ENCODE results near the gene HDAC4. TPM values are rescaled to one million over a fixed set of nuclear protein-coding genes. Genes with fewer than 3 reads are reported as not detected.

Gene HDAC4
- total and polyA plus RNA-seq, 2 donors (not counting 1 experiment from before 2014, with no cell fraction given), result 13.5 to 46.0 TPM

DNA sequence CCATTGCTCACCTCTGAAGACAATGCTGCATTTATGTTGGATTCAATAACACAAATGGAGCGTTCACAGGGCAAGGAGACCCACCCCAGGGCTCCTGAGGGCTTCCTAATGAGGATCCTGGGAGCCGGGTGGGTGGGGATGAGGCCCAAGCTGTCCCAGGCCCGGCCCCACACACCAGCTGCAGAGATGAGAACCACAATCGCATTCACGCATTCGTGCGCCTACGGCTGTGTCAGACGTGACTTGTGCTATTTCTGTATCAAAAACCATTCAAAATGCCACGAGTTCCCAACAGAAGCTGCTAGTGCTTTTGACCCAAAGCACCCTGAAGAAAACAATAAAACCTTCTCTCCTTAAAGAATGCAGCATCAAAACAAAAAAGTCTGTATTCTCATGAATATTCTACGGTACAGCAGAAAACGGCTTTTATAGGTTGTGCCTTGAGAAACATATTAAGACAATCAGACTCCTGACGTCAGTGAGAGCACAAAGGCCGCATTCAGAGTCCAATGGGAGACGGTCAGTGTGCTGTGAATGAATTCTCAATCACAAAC lies 205.4 kb downstream of the HDAC4 start:
- TF ChIP-seq, protein P1, sequence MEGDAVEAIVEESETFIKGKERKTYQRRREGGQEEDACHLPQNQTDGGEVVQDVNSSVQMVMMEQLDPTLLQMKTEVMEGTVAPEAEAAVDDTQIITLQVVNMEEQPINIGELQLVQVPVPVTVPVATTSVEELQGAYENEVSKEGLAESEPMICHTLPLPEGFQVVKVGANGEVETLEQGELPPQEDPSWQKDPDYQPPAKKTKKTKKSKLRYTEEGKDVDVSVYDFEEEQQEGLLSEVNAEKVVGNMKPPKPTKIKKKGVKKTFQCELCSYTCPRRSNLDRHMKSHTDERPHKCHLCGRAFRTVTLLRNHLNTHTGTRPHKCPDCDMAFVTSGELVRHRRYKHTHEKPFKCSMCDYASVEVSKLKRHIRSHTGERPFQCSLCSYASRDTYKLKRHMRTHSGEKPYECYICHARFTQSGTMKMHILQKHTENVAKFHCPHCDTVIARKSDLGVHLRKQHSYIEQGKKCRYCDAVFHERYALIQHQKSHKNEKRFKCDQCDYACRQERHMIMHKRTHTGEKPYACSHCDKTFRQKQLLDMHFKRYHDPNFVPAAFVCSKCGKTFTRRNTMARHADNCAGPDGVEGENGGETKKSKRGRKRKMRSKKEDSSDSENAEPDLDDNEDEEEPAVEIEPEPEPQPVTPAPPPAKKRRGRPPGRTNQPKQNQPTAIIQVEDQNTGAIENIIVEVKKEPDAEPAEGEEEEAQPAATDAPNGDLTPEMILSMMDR (IDR thresholded peaks at IDR 0.05), result no peak
- TF ChIP-seq EZH2 (IDR thresholded peaks at IDR 0.05; ENCODE audit: borderline replicate concordance, insufficient read depth, low read depth, low read length, poor library complexity, severe bottlenecking), result no peak
- Histone ChIP-seq H3K4me2 (replicated peaks; ENCODE audit: low read depth, low read length, poor library complexity, severe bottlenecking) (no peak overlapping the region), H3K9ac (ENCODE audit: low read length) (no peak overlapping the region), H3K4me3 (ENCODE audit: control extremely low read depth in 1 of 5, extremely low read depth in 1 of 5, insufficient read depth in 1 of 5, low read depth in 2 of 5, low read length in 4 of 5) (no peak overlapping the region), H2AFZ (ENCODE audit: insufficient read depth, low read depth, low read length, poor library complexity, severe bottlenecking) (no peak overlapping the region), H3K27me3 (replicated peaks in 1 of 4; ENCODE audit: control extremely low read depth in 1 of 4, control insufficient read depth in 3 of 4, insufficient read depth in 4 of 4, low read length in 3 of 4) (no peaks in the 10 kb centered on the region), H3K27ac (ENCODE audit: low read length in 2 of 2) (no peak overlapping the region), H4K20me1 (ENCODE audit: control insufficient read depth, insufficient read depth, low read length, poor library complexity, severe bottlenecking) (no peaks in the 10 kb centered on the region), H3K79me2 (ENCODE audit: control insufficient read depth, insufficient read depth, low read length) (no peaks in the 10 kb centered on the region), H3K4me1 (ENCODE audit: control insufficient read depth in 2 of 2, insufficient read depth in 2 of 2, low read length in 2 of 2) (no peaks in the 10 kb centered on the region), H3K9me3 (ENCODE audit: control extremely low read depth in 1 of 3, control insufficient read depth in 2 of 3, insufficient read depth in 1 of 3, low read length in 2 of 3) (no peaks in the 10 kb centered on the region), H3K36me3 (replicated peaks in 1 of 2; ENCODE audit: control extremely low read depth in 1 of 2, control insufficient read depth in 1 of 2, extremely low read depth in 1 of 2, insufficient read depth in 2 of 2, low read length in 1 of 2) (peaks cover 0 to 2% of the 10 kb centered on the region in 2 experiments)
- POLR2A ChIA-PET, result no interaction called here
- no peak overlapping the region for H3K4me3 Mint-ChIP-seq
- H3K27ac Mint-ChIP-seq, result no peak overlapping the region
- CTCF ChIA-PET, result no interaction called here
- no peak for DNase-seq
- no peaks in the 10 kb centered on the region for H3K27me3 Mint-ChIP-seq
- H3K4me1 Mint-ChIP-seq, result peaks cover 5% of the 10 kb centered on the region
- 77% methylated on average over 10 of the region's 15 CpGs for WGBS (ENCODE audit: insufficient coverage)
- intact Hi-C loops (cut with micrococcal nuclease), result no loop called here
- no peak for ATAC-seq (ENCODE audit: low read depth)
- no peaks in the 10 kb centered on the region for H3K9me3 Mint-ChIP-seq (ENCODE audit: insufficient read depth)

DNA sequence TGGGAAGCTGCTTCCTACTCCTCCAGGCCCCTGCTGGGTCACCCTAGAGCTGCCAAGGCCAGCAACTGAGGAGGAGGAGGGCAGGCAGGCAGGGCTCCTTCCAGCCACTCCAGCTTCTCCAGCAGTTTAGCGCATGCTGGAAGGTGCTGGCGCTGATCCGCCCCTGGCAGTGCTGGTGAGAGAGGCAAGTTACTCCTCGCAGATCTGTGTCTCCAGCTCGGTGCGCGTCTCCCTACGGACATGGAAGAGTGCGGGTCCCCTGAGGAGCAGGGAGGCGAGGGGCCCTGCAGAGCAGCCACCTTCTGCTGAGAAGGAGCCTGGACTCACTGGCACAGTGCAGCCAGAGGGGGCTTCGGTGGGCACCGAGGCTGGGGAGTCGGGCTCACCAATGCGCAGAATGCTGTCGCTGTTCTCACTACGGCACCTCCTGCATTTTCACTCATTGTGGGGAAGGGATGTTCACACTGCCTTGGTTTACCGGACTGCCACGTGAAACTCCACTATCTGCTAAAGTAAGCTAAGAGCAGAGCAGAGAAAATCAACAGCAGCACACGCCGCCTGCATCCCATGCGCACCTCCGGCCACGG lies 206.0 kb downstream of the HDAC4 start:
- Mint-ChIP-seq H3K4me3 (no peak overlapping the region), H3K27me3 (no peaks in the 10 kb centered on the region), H3K4me1 (peaks cover 5% of the 10 kb centered on the region), H3K9me3 (ENCODE audit: insufficient read depth) (no peaks in the 10 kb centered on the region), H3K27ac (no peak overlapping the region)
- ATAC-seq (ENCODE audit: low read depth) (no peak), DNase-seq (no peak)
- Histone ChIP-seq H3K4me1 (ENCODE audit: control insufficient read depth in 2 of 2, insufficient read depth in 2 of 2, low read length in 2 of 2) (no peaks in the 10 kb centered on the region), H3K36me3 (replicated peaks in 1 of 2; ENCODE audit: control extremely low read depth in 1 of 2, control insufficient read depth in 1 of 2, extremely low read depth in 1 of 2, insufficient read depth in 2 of 2, low read length in 1 of 2) (peaks cover 0 to 2% of the 10 kb centered on the region in 2 experiments), H3K4me2 (replicated peaks; ENCODE audit: low read depth, low read length, poor library complexity, severe bottlenecking) (no peak overlapping the region), H3K27me3 (replicated peaks in 1 of 4; ENCODE audit: control extremely low read depth in 1 of 4, control insufficient read depth in 3 of 4, insufficient read depth in 4 of 4, low read length in 3 of 4) (no peaks in the 10 kb centered on the region), H2AFZ (ENCODE audit: insufficient read depth, low read depth, low read length, poor library complexity, severe bottlenecking) (no peak overlapping the region), H3K4me3 (ENCODE audit: control extremely low read depth in 1 of 5, extremely low read depth in 1 of 5, insufficient read depth in 1 of 5, low read depth in 2 of 5, low read length in 4 of 5) (no peak overlapping the region), H3K9ac (ENCODE audit: low read length) (no peak overlapping the region), H3K9me3 (ENCODE audit: control extremely low read depth in 1 of 3, control insufficient read depth in 2 of 3, insufficient read depth in 1 of 3, low read length in 2 of 3) (peaks cover 0 to 5% (median 0%) of the 10 kb centered on the region in 3 donors), H3K79me2 (ENCODE audit: control insufficient read depth, insufficient read depth, low read length) (no peaks in the 10 kb centered on the region), H3K27ac (ENCODE audit: low read length in 2 of 2) (no peak overlapping the region), H4K20me1 (ENCODE audit: control insufficient read depth, insufficient read depth, low read length, poor library complexity, severe bottlenecking) (no peaks in the 10 kb centered on the region)
- intact Hi-C loops (cut with micrococcal nuclease), result no loop called here
- TF ChIP-seq EZH2 (IDR thresholded peaks at IDR 0.05; ENCODE audit: borderline replicate concordance, insufficient read depth, low read depth, low read length, poor library complexity, severe bottlenecking), result no peak
- TF ChIP-seq, protein P1 (IDR thresholded peaks at IDR 0.05), result no peak
- 98% methylated on average over 23 of the region's 23 CpGs for WGBS (ENCODE audit: insufficient coverage)
- CTCF ChIA-PET, result no interaction called here
- POLR2A ChIA-PET, result no interaction called here
